ENCODE data around the gene CNTFR. TPM values are rescaled to one million over a fixed set of nuclear protein-coding genes. Genes with fewer than 3 reads are reported as not detected.

Gene CNTFR
- total and polyA plus RNA-seq, 10 of the 15 experiments (the other 5 are each of a cell fraction or from before 2014, with no cell fraction given): not detected

DNA sequence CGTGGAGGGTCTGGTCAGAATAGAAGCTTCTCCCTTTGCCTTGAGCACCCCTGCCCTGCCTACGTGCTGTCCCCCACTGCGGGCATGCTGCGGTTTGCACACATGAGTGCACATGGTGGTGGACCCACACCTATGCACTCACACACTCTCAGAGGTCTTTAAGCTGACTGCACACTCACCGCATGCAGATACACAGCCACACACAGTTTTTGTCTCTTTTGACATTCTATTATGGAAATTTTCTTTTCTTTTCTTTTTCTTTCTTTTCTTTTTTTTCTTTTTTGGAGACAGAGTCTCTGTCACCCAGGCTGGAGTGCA, 39.9 kb upstream of the CNTFR start (continued):
- TF ChIP-seq, protein P1, sequence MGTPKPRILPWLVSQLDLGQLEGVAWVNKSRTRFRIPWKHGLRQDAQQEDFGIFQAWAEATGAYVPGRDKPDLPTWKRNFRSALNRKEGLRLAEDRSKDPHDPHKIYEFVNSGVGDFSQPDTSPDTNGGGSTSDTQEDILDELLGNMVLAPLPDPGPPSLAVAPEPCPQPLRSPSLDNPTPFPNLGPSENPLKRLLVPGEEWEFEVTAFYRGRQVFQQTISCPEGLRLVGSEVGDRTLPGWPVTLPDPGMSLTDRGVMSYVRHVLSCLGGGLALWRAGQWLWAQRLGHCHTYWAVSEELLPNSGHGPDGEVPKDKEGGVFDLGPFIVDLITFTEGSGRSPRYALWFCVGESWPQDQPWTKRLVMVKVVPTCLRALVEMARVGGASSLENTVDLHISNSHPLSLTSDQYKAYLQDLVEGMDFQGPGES (IDR thresholded peaks at IDR 0.05): no peak
- TF ChIP-seq SUPT20H (IDR thresholded peaks at IDR 0.05; ENCODE audit: borderline replicate concordance, control insufficient read depth, low read depth, low read length): no peak

DNA sequence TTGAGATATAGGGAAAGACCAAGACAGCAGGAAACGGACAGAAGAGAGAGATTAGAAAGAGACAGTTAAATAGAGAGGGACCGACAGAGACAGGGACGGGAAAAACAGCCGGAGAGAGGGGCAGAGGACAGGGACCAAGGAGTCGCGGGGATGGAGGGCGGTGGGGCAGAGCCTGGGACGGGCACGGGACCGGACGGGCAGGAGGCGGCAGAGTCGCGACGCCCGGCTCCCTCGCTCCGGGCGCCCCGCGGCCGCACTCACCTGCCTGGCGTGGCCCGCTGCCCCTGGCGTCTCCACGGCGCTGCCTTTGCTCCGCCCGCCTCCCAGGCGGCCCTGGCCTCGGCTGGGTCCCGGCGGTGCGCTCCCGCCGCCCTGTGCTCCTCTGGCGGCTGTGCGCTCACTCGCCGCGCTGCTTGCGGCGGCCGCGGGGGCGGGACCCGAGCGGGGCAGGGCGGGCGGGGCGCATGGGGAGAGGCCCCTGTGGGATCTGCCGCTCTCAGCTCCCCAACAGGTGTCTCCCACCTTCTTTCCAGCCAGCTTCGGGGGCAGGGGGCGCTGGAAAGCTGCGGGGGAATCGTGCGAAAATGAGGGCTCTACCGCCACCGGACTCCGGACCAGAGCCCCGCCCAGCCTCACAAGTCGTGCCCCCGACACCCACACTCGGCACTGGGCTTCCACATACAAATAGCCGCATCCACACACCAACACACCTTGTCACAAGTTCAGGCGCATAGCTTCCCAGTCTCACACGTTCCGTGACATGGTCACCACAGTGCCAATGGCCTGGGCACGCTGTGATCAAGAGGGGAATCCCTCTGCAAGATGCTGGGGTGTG, 39.3 kb upstream of the CNTFR start, which contains the start of gene ARID3C:
TSS of gene ARID3C (minus strand) at position 411 of the 835 bp plus-strand sequence. CDS start 1,052 bp downstream, outside the sequence.
- H3K36me3 ChIP-seq (ENCODE audit: control insufficient read depth in 2 of 2, insufficient read depth in 2 of 2, low read length in 1 of 2): no peaks in the 10 kb centered on the region; a peak in 1 of 4 replicates
- H3K27ac ChIP-seq (ENCODE audit: control insufficient read depth, insufficient read depth): no peak within 1 kb of the TSS
- ChIA-PET RAD21 (ENCODE audit: unreplicated experiment) (no interaction called here), POLR2A (interaction anchor here (1.5 kb wide), 1 partner anchor 9 kb away, joined by 4 read pairs; the partner anchor contains the start of gene SIGMAR1), SMC1A (ENCODE audit: uncharacterized antibody, unreplicated experiment) (interaction anchor here (0.6 kb wide), 1 partner anchor 11 kb away, joined by 3 read pairs; no protein-coding TSS in a partner anchor), CTCF (interaction anchor here (1.2 kb wide), 1 partner anchor 16 kb away, joined by 3 read pairs; no protein-coding TSS in a partner anchor)
- no peaks in the 10 kb centered on the region; the same call in 1 of the 2 replicates for H4K20me1 ChIP-seq (ENCODE audit: control insufficient read depth, insufficient read depth)
- 2% methylated on average over 48 of the region's 69 CpGs for WGBS (ENCODE audit: insufficient coverage, insufficient replicate concordance, low lambda C conversion rate, missing lambda C conversion rate)
- no TSS peak for BruUV-seq (replicated peaks)
- FAIRE-seq (no peak), ATAC-seq (peak; percentile 67), DNase-seq (ENCODE audit: low read depth, low spot score) (no peak)
- TF ChIP-seq EP300 (IDR thresholded peaks at IDR 0.05; ENCODE audit: borderline replicate concordance in 1 of 2, control insufficient read depth in 1 of 2, low read depth in 2 of 2, low read length in 2 of 2) (no peak), SUZ12 (IDR thresholded peaks at IDR 0.05; ENCODE audit: unreplicated experiment) (peak; percentile 64), EZH2 (IDR thresholded peaks at IDR 0.05; ENCODE audit: borderline replicate concordance, control insufficient read depth, low read depth, low read length) (peak; percentile 29; the same call in 1 of the 2 replicates), BHLHE40 (IDR thresholded peaks at IDR 0.05; ENCODE audit: borderline replicate concordance in 1 of 2, low read depth in 2 of 2, low read length in 1 of 2) (0 out of 4 replicates have a peak, but pooled peaks of 1 of the 2 experiments have one; percentile 8), EGR1 (IDR thresholded peaks at IDR 0.05; ENCODE audit: borderline replicate concordance in 1 of 2, low read depth in 2 of 2, low read length in 2 of 2) (0 out of 3 replicates have a peak, but pooled peaks of 1 of the 2 experiments have one; percentile 24)
- TF ChIP-seq, protein P2, sequence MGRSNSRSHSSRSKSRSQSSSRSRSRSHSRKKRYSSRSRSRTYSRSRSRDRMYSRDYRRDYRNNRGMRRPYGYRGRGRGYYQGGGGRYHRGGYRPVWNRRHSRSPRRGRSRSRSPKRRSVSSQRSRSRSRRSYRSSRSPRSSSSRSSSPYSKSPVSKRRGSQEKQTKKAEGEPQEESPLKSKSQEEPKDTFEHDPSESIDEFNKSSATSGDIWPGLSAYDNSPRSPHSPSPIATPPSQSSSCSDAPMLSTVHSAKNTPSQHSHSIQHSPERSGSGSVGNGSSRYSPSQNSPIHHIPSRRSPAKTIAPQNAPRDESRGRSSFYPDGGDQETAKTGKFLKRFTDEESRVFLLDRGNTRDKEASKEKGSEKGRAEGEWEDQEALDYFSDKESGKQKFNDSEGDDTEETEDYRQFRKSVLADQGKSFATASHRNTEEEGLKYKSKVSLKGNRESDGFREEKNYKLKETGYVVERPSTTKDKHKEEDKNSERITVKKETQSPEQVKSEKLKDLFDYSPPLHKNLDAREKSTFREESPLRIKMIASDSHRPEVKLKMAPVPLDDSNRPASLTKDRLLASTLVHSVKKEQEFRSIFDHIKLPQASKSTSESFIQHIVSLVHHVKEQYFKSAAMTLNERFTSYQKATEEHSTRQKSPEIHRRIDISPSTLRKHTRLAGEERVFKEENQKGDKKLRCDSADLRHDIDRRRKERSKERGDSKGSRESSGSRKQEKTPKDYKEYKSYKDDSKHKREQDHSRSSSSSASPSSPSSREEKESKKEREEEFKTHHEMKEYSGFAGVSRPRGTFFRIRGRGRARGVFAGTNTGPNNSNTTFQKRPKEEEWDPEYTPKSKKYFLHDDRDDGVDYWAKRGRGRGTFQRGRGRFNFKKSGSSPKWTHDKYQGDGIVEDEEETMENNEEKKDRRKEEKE (IDR thresholded peaks at IDR 0.05): no peak
- H2AFZ ChIP-seq (ENCODE audit: control insufficient read depth, low read depth, low read length): no peak within 1 kb of the TSS; the same call in 1 of the 2 replicates
- peaks cover 4% of the 10 kb centered on the region; the same call in 1 of the 2 replicates for H3K4me1 ChIP-seq (ENCODE audit: control insufficient read depth, insufficient read depth, low read length)
- intact Hi-C loops (cut with micrococcal nuclease; ENCODE audit: unreplicated experiment): no loop called here
- in situ Hi-C loops (cut with MboI): no loop called here
- peak within 1 kb of the TSS; percentile 32; the same call in 1 of the 2 replicates for H3K4me3 ChIP-seq
- H3K27me3 ChIP-seq (replicated peaks in 1 of 2; ENCODE audit: control insufficient read depth in 2 of 2, insufficient read depth in 2 of 2, low read length in 1 of 2): peaks cover 14 to 19% of the 10 kb centered on the region in 2 experiments
- no peaks in the 10 kb centered on the region for H3K9me3 ChIP-seq (replicated peaks; ENCODE audit: control insufficient read depth, insufficient read depth, low read length)
- H3K4me2 ChIP-seq (ENCODE audit: control insufficient read depth, insufficient read depth): peak within 1 kb of the TSS; percentile 71
- H3K79me2 ChIP-seq (ENCODE audit: control insufficient read depth, insufficient read depth, low read length): no peaks in the 10 kb centered on the region
- no peak within 1 kb of the TSS for H3K9ac ChIP-seq (ENCODE audit: control insufficient read depth, insufficient read depth, low read length)
